K562 (cell line): Measurements from ENCODE around the gene RPRD1B. TPM values are rescaled to one million over a fixed set of nuclear protein-coding genes. Genes with fewer than 3 reads are reported as not detected.

Experiments
- ARHGAP35 ChIP-seq: fragments of 450-650 bp; IDR thresholded peaks from 2 replicates; pipeline ENCODE4 v1.6.1; 2018; ENCODE audit not compliant: partially characterized antibody
- BCOR ChIP-seq: fragments of 450-650 bp; IDR thresholded peaks from 2 replicates; pipeline ENCODE4 v1.6.1; 2016
- CBX1 ChIP-seq: sonication (generic); IDR thresholded peaks from 2 replicates; pipeline ENCODE4 v1.6.1; 2016; ENCODE audit warnings: antibody characterized with exemption, low read depth, mild to moderate bottlenecking
- GATAD2B ChIP-seq: fragments of 450-650 bp; IDR thresholded peaks from 2 replicates; pipeline ENCODE4 v1.6.1; 2017; ENCODE audit warnings: mild to moderate bottlenecking, borderline replicate concordance
- HIVEP1 ChIP-seq: fragments of 250-450 bp; sonication (Bioruptor Pico); IDR thresholded peaks from 2 replicates; pipeline ENCODE4 v1.4.0; 2020; ENCODE audit warnings: mild to moderate bottlenecking
- HMGN3 ChIP-seq: IDR thresholded peaks from 2 replicates; pipeline ENCODE4 v1.6.1; 2011; ENCODE audit warnings: borderline replicate concordance, low read depth, mild to moderate bottlenecking, mixed read lengths, low read length; ENCODE audit not compliant: insufficient read length; ENCODE audit errors: extremely low read depth
- HOXB6 ChIP-seq: fragments of 250-450 bp; sonication (Bioruptor Pico); IDR thresholded peaks from 2 replicates; pipeline ENCODE4 v1.5.1; 2022; ENCODE audit warnings: mild to moderate bottlenecking, borderline replicate concordance
- KAT8 ChIP-seq: fragments of 450-650 bp; IDR thresholded peaks from 2 replicates; pipeline ENCODE4 v1.6.1; 2016; ENCODE audit warnings: low read depth, mild to moderate bottlenecking
- MTA2 ChIP-seq: fragments of 450-650 bp; IDR thresholded peaks from 2 replicates; pipeline ENCODE4 v1.6.1; 2016; ENCODE audit warnings: low read depth
- NCOA4 ChIP-seq: fragments of 450-650 bp; IDR thresholded peaks from 2 replicates; pipeline ENCODE4 v1.6.1; 2018; ENCODE audit warnings: mild to moderate bottlenecking; ENCODE audit not compliant: partially characterized antibody
- PHTF2 ChIP-seq: fragments of 250-450 bp; sonication (Bioruptor Pico); IDR thresholded peaks from 2 replicates; pipeline ENCODE4 v1.5.0; 2021; ENCODE audit warnings: mild to moderate bottlenecking
- PYGO2 ChIP-seq: fragments of 450-650 bp; IDR thresholded peaks from 2 replicates; pipeline ENCODE4 v1.6.1; 2016; ENCODE audit warnings: mild to moderate bottlenecking, missing genetic modification characterization, moderate library complexity, missing compliant biosample characterization
- RFX1 ChIP-seq: fragments of 450-650 bp; IDR thresholded peaks from 2 replicates; pipeline ENCODE4 v1.6.1; 2016; ENCODE audit warnings: mild to moderate bottlenecking, moderate library complexity
- SLC30A9 ChIP-seq: fragments of 250-450 bp; sonication (Bioruptor Pico); IDR thresholded peaks from 2 replicates; pipeline ENCODE4 v1.8.0; 2022; ENCODE audit warnings: mild to moderate bottlenecking, moderate library complexity
- TBP ChIP-seq: optimal IDR thresholded peaks from 2 replicates; pipeline ENCODE3; 2011; ENCODE audit warnings: low read depth, low read length, improper control_type of control experiment
- TEAD1 ChIP-seq, 2 experiments: fragments of 450-650 bp in 1 of 2; sonication (generic) in 1 of 2; formaldehyde crosslinking; IDR thresholded peaks; 2 replicates each; pipeline versions ENCODE4 v1.4.0 to v1.8.0; 2020 to 2022; ENCODE audit warnings: mild to moderate bottlenecking in 2 of 2, missing genetic modification reagents in 1 of 2
- XRCC4 ChIP-seq: IDR thresholded peaks from one replicate; pipeline ENCODE4 v1.6.1; 2011; ENCODE audit not compliant: insufficient read depth, insufficient read length; ENCODE audit errors: extremely low read depth
- ZFP1 ChIP-seq: fragments of 450-650 bp; formaldehyde crosslinking; IDR thresholded peaks from 2 replicates; pipeline ENCODE4 v1.4.0; 2020; ENCODE audit warnings: mild to moderate bottlenecking, mixed read lengths
- ZNF263 ChIP-seq: sonication (generic); formaldehyde crosslinking; IDR thresholded peaks from 2 replicates; pipeline ENCODE4 v1.8.0; 2022; ENCODE audit warnings: mild to moderate bottlenecking, missing genetic modification reagents, borderline replicate concordance
- ZNF707 ChIP-seq: fragments of 250-450 bp; sonication (Bioruptor Pico); conservative IDR thresholded peaks from 2 replicates; pipeline ENCODE4 v1.8.0; 2022; ENCODE audit warnings: inconsistent platforms, mild to moderate bottlenecking, moderate library complexity
- polyA plus RNA-seq, 8 experiments: library from polyadenylated mRNA; depleted of rRNA in 4 of 8; stranded (reverse) in 5 of 8; unstranded in 3 of 8; fragments of >200 nt; fragmentation: Nextera tagmentation in 2 of 8; fragmentation: Illumina TruSeq in 1 of 8; extraction: Ambion mirVana in 2 of 8; extraction: Trizol in 1 of 8; gene quantifications; 2 replicates each; pipeline versions ENCODE4 v1.2.1 to v1.2.3, GENCODE V29; 2011 to 2014; ENCODE audit warnings: inconsistent platforms in 1 of 8, missing spikeins in 1 of 8
- total RNA-seq, 7 experiments: library from RNA; depleted of rRNA in 6 of 7; stranded (reverse); fragments of >200 nt in 6 of 7; fragmentation: Illumina TruSeq in 2 of 7; extraction: Trizol in 2 of 7; gene quantifications; 2 replicates each; pipeline versions ENCODE4 v1.2.1 to v1.2.3, GENCODE V29; 2011 to 2021; ENCODE audit warnings: low replicate concordance in 1 of 7
- TF ChIP-seq, protein P1 (sequence below): fragments of 450-650 bp; IDR thresholded peaks from 2 replicates; pipeline ENCODE4 v1.6.1; 2016; ENCODE audit warnings: low read depth, mild to moderate bottlenecking, moderate library complexity
- TF ChIP-seq, protein P2 (sequence below): fragments of 250-450 bp; sonication (Bioruptor Pico); IDR thresholded peaks from 2 replicates; pipeline ENCODE4 v1.6.1; 2021; ENCODE audit warnings: mild to moderate bottlenecking
- TF ChIP-seq, protein P3 (sequence below): fragments of 250-450 bp; sonication (Bioruptor Pico); IDR thresholded peaks from 2 replicates; pipeline ENCODE4 v1.5.0; 2020; ENCODE audit warnings: mild to moderate bottlenecking, borderline replicate concordance
- TF ChIP-seq, protein P4 (sequence below): fragments of 450-650 bp; IDR thresholded peaks from 2 replicates; pipeline ENCODE4 v1.6.1; 2017; ENCODE audit warnings: antibody characterized with exemption
- TF ChIP-seq, protein P5 (sequence below): fragments of 200-800 bp; sonication (Bioruptor generic); IDR thresholded peaks from 2 replicates; pipeline ENCODE4 v1.6.1; 2017; ENCODE audit warnings: missing genetic modification characterization, missing compliant biosample characterization

Gene RPRD1B
- total and polyA plus RNA-seq, 9 of the 15 experiments (the other 6 are each of a cell fraction or from before 2014, with no cell fraction given), result 5.5 to 43.0 (median 24.4) TPM

DNA sequence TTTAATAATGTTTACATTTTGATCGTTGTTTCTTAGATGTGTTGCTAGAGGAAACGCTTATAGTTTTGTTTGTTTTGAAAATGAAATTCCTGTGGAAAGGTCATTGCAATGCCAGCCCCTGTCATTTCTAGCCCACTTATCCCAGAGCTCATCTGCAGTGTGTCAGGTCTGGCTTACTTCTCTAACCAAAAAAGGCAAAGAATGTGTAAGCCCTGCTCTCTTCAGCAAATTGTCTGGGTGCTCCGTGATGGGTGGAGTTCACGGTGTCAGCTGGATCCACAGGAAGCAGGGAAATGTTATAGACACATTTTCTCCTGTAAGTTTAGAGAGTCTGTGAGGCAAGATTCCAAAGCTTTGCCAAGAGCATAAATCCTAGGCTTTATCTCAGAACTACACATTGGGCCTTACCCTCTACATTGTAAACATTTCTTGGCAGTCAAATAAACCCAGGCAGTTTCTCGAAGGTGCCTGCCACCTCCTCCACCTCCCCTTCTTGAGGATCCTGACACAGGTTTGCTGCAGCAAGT, 50.9 kb downstream of the RPRD1B start (continued):
- no peak for TF ChIP-seq HMGN3
- no peak for TF ChIP-seq GATAD2B
- TF ChIP-seq HOXB6 (CRISPR knock-in tag), result no peak
- TF ChIP-seq ZNF707 (CRISPR knock-in tag), result no peak
- TF ChIP-seq TBP, result no peak
- TF ChIP-seq XRCC4, result no peak
- TF ChIP-seq KAT8, result no peak
- no peak for TF ChIP-seq HIVEP1 (CRISPR knock-in tag)
- TF ChIP-seq NCOA4, result no peak
- TF ChIP-seq, protein P1, sequence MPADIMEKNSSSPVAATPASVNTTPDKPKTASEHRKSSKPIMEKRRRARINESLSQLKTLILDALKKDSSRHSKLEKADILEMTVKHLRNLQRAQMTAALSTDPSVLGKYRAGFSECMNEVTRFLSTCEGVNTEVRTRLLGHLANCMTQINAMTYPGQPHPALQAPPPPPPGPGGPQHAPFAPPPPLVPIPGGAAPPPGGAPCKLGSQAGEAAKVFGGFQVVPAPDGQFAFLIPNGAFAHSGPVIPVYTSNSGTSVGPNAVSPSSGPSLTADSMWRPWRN, result no peak
- no peak for TF ChIP-seq BCOR
- no peak for TF ChIP-seq ZNF263
- TF ChIP-seq, protein P2, sequence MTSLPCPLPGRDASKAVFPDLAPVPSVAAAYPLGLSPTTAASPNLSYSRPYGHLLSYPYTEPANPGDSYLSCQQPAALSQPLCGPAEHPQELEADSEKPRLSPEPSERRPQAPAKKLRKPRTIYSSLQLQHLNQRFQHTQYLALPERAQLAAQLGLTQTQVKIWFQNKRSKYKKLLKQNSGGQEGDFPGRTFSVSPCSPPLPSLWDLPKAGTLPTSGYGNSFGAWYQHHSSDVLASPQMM (CRISPR knock-in tag), result no peak
- TF ChIP-seq ARHGAP35, result no peak
- TF ChIP-seq RFX1, result no peak
- TF ChIP-seq, protein P3, sequence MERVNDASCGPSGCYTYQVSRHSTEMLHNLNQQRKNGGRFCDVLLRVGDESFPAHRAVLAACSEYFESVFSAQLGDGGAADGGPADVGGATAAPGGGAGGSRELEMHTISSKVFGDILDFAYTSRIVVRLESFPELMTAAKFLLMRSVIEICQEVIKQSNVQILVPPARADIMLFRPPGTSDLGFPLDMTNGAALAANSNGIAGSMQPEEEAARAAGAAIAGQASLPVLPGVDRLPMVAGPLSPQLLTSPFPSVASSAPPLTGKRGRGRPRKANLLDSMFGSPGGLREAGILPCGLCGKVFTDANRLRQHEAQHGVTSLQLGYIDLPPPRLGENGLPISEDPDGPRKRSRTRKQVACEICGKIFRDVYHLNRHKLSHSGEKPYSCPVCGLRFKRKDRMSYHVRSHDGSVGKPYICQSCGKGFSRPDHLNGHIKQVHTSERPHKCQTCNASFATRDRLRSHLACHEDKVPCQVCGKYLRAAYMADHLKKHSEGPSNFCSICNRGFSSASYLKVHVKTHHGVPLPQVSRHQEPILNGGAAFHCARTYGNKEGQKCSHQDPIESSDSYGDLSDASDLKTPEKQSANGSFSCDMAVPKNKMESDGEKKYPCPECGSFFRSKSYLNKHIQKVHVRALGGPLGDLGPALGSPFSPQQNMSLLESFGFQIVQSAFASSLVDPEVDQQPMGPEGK (CRISPR knock-in tag), result no peak
- no peak for TF ChIP-seq TEAD1 (CRISPR knock-in tag; IDR thresholded peaks at IDR 0.05)
- peak; percentile 68 for TF ChIP-seq MTA2
- TF ChIP-seq PHTF2 (CRISPR knock-in tag), result no peak
- TF ChIP-seq, protein P4, sequence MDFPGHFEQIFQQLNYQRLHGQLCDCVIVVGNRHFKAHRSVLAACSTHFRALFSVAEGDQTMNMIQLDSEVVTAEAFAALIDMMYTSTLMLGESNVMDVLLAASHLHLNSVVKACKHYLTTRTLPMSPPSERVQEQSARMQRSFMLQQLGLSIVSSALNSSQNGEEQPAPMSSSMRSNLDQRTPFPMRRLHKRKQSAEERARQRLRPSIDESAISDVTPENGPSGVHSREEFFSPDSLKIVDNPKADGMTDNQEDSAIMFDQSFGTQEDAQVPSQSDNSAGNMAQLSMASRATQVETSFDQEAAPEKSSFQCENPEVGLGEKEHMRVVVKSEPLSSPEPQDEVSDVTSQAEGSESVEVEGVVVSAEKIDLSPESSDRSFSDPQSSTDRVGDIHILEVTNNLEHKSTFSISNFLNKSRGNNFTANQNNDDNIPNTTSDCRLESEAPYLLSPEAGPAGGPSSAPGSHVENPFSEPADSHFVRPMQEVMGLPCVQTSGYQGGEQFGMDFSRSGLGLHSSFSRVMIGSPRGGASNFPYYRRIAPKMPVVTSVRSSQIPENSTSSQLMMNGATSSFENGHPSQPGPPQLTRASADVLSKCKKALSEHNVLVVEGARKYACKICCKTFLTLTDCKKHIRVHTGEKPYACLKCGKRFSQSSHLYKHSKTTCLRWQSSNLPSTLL, result no peak
- TF ChIP-seq SLC30A9 (CRISPR knock-in tag), result no peak
- no peak for TF ChIP-seq ZFP1 (CRISPR knock-in tag)
- no peak for TF ChIP-seq CBX1
- TF ChIP-seq PYGO2, result no peak
- TF ChIP-seq, protein P5, sequence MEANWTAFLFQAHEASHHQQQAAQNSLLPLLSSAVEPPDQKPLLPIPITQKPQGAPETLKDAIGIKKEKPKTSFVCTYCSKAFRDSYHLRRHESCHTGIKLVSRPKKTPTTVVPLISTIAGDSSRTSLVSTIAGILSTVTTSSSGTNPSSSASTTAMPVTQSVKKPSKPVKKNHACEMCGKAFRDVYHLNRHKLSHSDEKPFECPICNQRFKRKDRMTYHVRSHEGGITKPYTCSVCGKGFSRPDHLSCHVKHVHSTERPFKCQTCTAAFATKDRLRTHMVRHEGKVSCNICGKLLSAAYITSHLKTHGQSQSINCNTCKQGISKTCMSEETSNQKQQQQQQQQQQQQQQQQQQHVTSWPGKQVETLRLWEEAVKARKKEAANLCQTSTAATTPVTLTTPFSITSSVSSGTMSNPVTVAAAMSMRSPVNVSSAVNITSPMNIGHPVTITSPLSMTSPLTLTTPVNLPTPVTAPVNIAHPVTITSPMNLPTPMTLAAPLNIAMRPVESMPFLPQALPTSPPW (CRISPR knock-in tag), result no peak; the same call in 1 of the 2 replicates
